IPS DF 6.9 (cell line): ENCODE measurements around the gene PI4KB.

ENCODE experiments used
- DNase-seq: peaks from one replicate; pipeline ENCODE4 v3.0.0-alpha.2; 2013; ENCODE audit warnings: low read depth, low spot score
- H3K27ac ChIP-seq: one replicate; pipeline ENCODE4 v1.5.1; 2013; ENCODE audit warnings: low read length, control low read depth
- H3K27me3 ChIP-seq: 2 replicates; pipeline ENCODE4 v1.6.1; 2013; ENCODE audit warnings: mild to moderate bottlenecking, low read length; ENCODE audit not compliant: control insufficient read depth, insufficient read depth
- H3K36me3 ChIP-seq: 2 replicates; pipeline ENCODE4 v1.6.1; 2013; ENCODE audit warnings: low read length; ENCODE audit not compliant: control insufficient read depth, insufficient read depth
- H3K4me1 ChIP-seq: 2 replicates; pipeline ENCODE4 v1.6.1; 2013; ENCODE audit warnings: low read length; ENCODE audit not compliant: control insufficient read depth, insufficient read depth
- H3K4me3 ChIP-seq: 2 replicates; pipeline ENCODE4 v1.5.1; 2013; ENCODE audit warnings: mild to moderate bottlenecking, low read length
- H3K9me3 ChIP-seq: 2 replicates; pipeline ENCODE4 v1.6.1; 2013; ENCODE audit warnings: low read length, inconsistent platforms; ENCODE audit not compliant: control insufficient read depth, insufficient read depth
- WGBS: extraction: QIAGEN DNeasy Blood & Tissue Kit; methylation state at CpG from one replicate; pipeline ENCODE4 v1.1.7; 2013; ENCODE audit warnings: mixed read lengths, missing lambda C conversion rate; ENCODE audit not compliant: insufficient read length, insufficient coverage; 5-methylcytosine and 5-hydroxymethylcytosine counted together

Gene PI4KB

DNA sequence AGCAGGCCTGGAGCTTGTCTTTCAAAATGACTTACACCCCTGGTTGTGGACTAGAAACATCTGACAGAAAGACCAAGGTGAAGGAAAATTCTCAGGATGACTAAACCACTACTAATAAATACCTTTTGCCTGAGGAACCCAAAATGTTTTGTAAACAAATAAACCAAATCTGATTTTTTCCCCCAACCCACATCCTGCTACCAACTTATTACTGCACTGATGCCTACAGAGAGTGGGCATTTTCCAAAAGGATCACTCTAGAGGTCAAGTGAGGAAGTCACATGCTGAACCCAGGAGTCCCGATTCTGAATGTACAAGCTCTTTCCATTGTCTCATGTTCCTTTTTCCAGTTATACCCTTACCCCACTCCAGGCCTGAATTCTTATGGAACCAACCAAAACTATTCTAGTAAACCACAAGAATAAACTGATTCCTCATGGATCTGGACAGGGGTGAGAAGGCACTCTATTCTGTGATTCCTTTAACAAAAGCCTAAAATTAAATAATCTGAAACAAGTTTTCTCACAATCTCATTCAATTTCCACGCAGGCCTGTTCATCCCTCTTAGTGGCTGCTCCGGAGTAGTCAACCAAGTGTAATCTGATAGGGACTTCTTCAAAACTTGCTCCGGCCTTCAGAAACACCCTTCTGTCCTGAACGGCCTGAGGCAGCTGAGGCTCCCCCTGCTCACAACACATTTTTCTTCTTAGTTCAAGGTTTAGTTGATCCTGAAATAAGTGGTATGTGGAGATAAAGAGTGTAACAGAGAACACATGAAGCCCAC lies 1.4 kb downstream of the PI4KB start:
- Histone ChIP-seq H3K36me3 (no peaks in the 10 kb centered on the region; the same call in 1 of the 2 replicates), H3K4me3 (no peak overlapping the region), H3K9me3 (no peaks in the 10 kb centered on the region), H3K27ac (no peak overlapping the region), H3K27me3 (no peaks in the 10 kb centered on the region), H3K4me1 (no peaks in the 10 kb centered on the region)
- no peak for DNase-seq
- WGBS, result no CpG with 5 or more reads among the region's 5 CpGs

DNA sequence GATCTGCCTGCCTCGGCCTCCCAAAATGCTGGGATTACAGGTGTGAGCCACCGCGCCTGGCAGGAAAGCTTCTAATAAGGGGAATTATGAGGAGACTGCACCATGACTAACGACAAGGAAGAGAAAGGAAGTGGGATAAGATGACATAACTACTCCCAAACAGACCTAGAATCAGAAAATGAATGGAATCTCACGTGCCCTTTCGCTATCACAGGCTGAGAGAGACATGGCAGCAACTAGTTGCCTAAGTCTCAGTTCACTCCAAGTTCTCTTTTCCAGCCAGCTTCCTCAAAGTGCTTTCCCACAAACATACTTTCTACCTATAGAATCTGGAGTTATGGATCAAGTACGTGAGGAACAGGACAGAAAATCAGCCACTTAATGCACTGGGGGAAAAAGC lies 2.0 kb downstream of the PI4KB start:
- Histone ChIP-seq H3K4me1 (no peaks in the 10 kb centered on the region), H3K27ac (no peak overlapping the region), H3K4me3 (no peak overlapping the region), H3K36me3 (no peaks in the 10 kb centered on the region; the same call in 1 of the 2 replicates), H3K9me3 (no peaks in the 10 kb centered on the region), H3K27me3 (no peaks in the 10 kb centered on the region)
- no peak for DNase-seq
- no CpG with 5 or more reads among the region's 7 CpGs for WGBS

DNA sequence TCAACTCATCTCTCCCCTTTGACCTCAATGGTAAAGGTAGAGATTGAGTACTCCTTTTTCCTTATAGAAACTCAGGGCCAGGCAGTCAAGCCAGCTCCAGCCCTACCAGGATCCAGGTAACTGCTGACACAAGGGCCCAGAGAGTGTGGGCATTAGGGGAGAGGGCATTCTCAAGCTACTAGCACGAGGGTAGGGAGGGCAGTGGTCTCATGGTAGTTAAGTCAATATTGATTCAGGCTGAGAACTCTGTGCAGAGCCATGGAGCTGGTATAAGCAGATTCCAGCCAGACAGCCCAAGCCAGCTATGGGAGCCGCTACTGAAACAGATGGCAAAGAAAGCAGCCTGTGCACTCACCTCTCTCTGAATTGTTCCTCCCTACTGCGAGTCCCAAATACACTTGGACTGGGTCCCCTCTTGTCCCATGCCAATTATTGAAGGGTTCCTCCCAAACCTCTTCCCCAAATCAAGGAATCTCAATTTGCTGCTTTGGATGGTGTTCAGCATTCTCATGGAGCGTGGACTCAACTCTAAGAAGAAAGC lies 2.8 kb downstream of the PI4KB start:
- H3K36me3 ChIP-seq, result no peaks in the 10 kb centered on the region; the same call in 1 of the 2 replicates
- no peak overlapping the region for H3K27ac ChIP-seq
- H3K4me1 ChIP-seq, result no peaks in the 10 kb centered on the region
- H3K4me3 ChIP-seq, result no peak overlapping the region
- no peak for DNase-seq
- no CpG with 5 or more reads among the region's 4 CpGs for WGBS
- H3K27me3 ChIP-seq, result no peaks in the 10 kb centered on the region
- no peaks in the 10 kb centered on the region for H3K9me3 ChIP-seq

DNA sequence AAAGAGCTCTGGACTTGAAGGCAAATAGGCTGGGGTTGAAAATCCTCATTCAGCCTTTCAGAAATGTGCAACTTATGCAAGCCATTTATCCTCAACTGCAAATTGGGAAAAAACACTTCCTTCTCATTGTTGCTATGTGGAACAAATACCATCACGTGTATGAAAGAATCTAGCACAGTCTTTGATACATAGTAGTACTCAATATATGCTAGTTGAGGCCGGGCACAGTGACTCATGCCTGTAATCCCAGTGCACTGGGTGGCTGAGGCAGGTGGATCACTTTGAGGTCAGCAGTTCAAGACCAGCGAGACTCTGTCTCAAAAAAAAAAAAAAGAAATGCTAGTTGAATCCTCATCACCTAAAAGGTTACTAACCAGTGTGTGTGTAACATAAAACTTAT lies 8.2 kb downstream of the PI4KB start:
- no peaks in the 10 kb centered on the region for H3K9me3 ChIP-seq
- DNase-seq, result no peak
- no CpG with 5 or more reads among the region's 3 CpGs for WGBS
- H3K27ac ChIP-seq, result no peak overlapping the region
- H3K4me3 ChIP-seq, result no peak overlapping the region
- no peaks in the 10 kb centered on the region for H3K4me1 ChIP-seq
- no peaks in the 10 kb centered on the region; the same call in 1 of the 2 replicates for H3K36me3 ChIP-seq
- no peaks in the 10 kb centered on the region for H3K27me3 ChIP-seq

DNA sequence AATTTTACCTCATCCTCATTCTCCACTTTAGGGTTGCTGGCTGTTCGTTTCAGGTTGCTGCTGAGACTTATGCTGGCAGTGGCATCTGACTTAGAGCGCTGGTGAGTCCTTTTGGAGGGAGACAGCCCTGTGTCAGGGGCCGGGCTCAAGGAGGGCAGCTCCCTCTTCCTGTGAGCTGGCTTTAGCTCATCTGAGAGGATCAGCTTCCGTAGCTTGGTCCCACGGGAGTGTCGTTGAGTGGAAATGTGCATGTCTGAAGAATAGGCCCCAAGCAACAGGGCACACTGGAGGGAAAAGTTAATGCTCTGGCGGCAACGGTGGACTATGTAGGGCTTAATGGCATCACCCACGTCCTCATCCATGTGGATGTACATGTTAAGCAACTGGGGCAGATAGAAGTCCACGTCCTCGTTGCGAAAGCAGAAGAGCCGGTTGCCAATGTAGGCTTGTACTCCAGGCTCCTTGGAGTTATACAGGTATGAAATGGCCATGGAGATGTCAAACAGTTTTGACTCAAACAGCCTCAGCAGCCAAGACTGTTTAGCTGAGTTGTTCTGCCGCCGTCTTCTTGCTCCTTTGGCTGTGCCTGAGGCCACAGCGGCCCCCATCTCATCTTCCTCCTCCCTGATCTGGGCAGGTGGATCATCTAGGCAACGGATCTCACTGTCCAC lies 11.5 kb downstream of the PI4KB start:
- no peak for DNase-seq
- H3K27me3 ChIP-seq, result no peaks in the 10 kb centered on the region
- H3K9me3 ChIP-seq, result no peaks in the 10 kb centered on the region
- H3K36me3 ChIP-seq, result no peaks in the 10 kb centered on the region
- H3K4me3 ChIP-seq, result no peak overlapping the region
- no peaks in the 10 kb centered on the region for H3K4me1 ChIP-seq
- no peak overlapping the region for H3K27ac ChIP-seq
- no CpG with 5 or more reads among the region's 17 CpGs for WGBS

DNA sequence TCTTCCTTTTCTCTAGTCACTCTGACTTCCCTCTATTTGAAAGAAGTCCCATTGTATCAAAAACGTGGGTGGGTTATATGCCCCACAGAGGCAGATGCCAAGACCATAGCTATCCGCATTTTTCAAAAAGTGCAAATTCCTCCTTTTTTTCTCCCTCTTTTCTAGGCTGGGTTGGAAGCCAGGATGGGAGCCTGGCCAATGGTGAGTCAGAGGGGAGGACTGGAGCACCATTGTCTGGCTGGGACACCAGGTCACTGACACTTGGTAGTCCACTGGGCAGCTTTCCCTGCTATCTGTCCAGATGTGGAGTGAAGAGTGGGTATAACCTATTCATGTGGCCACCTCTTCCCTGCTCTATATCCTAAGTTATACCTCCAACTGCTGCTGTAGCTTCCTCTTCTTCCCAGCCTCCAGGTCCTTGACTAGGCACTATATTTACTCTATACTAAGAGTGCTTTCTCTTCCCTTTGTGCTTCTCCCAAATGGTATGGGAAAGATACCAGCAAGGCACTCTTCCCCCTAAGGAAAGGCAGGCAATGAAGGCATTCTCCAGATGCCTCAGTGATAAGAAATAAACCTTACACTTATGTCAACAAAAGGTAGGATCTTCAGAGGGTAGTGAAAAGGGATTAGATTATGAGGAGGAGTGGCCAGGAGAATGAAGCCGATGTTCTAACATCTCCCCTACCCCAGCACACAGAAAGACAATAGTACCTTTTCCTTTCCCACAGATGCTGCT lies 12.9 kb downstream of the PI4KB start:
- Histone ChIP-seq H3K9me3 (no peaks in the 10 kb centered on the region), H3K36me3 (no peaks in the 10 kb centered on the region), H3K4me1 (no peaks in the 10 kb centered on the region), H3K4me3 (no peak overlapping the region), H3K27me3 (no peaks in the 10 kb centered on the region), H3K27ac (no peak overlapping the region)
- no peak for DNase-seq
- WGBS, result no CpG with 5 or more reads among the region's 3 CpGs

DNA sequence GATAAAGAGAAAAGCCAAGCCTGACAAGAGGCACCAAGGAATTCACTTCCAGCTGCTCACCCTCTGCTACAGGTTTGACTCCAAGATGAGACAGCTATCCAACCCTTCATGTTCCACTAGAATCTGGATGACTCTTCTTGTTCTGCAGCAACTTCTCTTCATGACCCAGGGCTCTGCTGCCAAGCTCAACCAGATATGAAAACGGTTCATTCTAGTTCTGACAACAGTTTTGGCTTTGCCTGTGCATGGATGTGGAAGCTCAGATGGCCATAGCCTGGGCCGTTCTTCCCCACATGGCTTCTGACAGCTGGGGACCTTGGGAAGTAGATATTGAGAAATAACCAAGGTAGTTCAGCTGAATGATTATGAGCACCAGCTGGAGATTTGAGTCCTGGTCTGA lies 13.7 kb downstream of the PI4KB start:
- Histone ChIP-seq H3K4me3 (no peak overlapping the region), H3K9me3 (no peaks in the 10 kb centered on the region), H3K27me3 (no peaks in the 10 kb centered on the region), H3K4me1 (no peaks in the 10 kb centered on the region), H3K36me3 (no peaks in the 10 kb centered on the region), H3K27ac (no peak overlapping the region)
- no CpG with 5 or more reads among the region's 2 CpGs for WGBS
- no peak for DNase-seq

DNA sequence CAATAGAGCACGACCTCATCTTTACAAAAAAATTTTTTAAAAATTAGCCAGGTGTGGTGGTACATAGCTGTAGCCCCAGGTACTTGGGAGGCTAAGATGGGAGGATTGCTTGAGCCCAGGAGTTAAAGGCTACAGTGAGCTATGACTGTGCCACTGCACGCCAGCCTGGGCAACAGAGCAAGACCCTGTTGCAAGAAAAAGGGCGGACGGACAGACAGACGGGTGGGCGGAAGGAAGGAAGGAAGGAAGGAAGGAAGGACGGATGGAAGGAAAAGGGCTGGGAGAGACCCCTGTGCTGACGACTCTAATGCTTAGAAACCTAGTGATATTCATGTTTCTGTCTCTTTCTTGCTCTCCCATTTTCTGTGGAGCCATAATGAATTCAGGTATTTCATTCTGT lies 14.4 kb downstream of the PI4KB start:
- H3K27me3 ChIP-seq, result no peaks in the 10 kb centered on the region
- no peaks in the 10 kb centered on the region for H3K9me3 ChIP-seq
- no peaks in the 10 kb centered on the region for H3K4me1 ChIP-seq
- H3K4me3 ChIP-seq, result no peak overlapping the region
- WGBS, result no CpG with 5 or more reads among the region's 8 CpGs
- no peak for DNase-seq
- H3K27ac ChIP-seq, result no peak overlapping the region
- H3K36me3 ChIP-seq, result no peaks in the 10 kb centered on the region

DNA sequence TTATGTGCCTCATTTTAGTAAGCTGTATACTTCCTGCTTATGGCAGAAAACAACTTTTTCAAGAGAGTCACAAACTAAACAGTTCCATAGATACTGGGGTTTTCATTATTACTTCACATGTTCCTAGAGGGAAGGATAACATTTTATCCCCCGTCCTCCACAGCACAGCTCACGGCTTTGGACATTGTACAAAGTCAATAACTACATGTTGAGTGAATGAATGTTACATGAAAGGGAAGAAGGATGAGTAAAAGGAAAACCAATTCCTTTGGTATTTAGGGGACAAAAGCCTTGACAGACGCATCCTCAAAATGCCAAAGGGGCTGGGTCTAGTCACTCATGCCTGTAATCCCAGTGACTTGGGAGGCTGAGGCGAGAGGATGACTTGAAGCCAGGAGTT lies 14.8 kb downstream of the PI4KB start:
- no CpG with 5 or more reads among the region's 4 CpGs for WGBS

DNA sequence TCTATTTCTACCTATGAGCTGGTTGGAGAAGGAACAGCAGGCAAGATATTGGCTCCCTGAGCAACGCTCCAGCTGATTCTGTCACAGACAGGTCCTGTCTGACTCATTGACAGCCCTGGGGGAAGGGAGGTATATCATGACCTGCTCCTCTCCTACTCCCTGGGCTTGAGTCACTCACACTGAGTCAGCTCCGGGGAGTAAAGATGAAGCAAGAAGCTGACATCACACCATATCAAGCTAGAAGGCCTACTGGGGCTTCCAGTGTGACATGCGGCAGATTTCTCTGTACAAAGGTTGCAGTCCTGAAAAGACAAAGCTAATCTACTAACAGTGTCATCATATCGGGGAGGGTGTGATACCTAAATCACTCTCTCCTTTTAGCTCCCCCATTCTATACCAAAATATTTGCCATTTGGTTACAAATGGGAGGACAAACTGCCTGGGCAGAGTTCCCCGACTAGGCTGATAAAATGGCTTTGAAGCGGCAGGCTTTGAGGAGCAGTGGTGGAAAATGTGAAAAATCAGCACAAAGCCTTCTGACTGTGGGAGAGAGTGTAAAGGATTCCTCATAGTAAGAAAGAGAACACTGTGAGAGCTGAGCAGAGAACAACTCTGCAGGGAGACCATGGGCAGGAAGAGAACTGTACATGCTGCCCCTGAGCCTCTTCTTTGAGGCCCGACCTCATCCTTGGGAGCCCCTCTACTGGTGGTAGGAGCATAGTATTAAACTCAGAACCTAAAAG lies 15.5 kb downstream of the PI4KB start:
- Histone ChIP-seq H3K36me3 (peaks cover 2% of the 10 kb centered on the region; the same call in 1 of the 2 replicates), H3K4me1 (no peaks in the 10 kb centered on the region), H3K9me3 (no peaks in the 10 kb centered on the region), H3K27me3 (no peaks in the 10 kb centered on the region), H3K27ac (no peak overlapping the region), H3K4me3 (no peak overlapping the region)
- no CpG with 5 or more reads among the region's 7 CpGs for WGBS
- DNase-seq, result no peak

More for the DNA sequence above, 14.8 kb downstream of the PI4KB start:
- DNase-seq, result no peak
- H3K9me3 ChIP-seq, result no peaks in the 10 kb centered on the region
- no peaks in the 10 kb centered on the region for H3K27me3 ChIP-seq
- H3K36me3 ChIP-seq, result peaks cover under 1% of the 10 kb centered on the region; the same call in 1 of the 2 replicates
- H3K4me1 ChIP-seq, result no peaks in the 10 kb centered on the region
- no peak overlapping the region for H3K4me3 ChIP-seq
- H3K27ac ChIP-seq, result no peak overlapping the region
